HG03108 (cell line): ENCODE results near the gene SLC9A8.
"Not testable (repeated sequence)": the region's sequence is repeated elsewhere in the genome, so short reads cannot be mapped to it uniquely, and the experiment has no call there.

Experiments
- ATAC-seq: cut with Tn5 transposase; IDR thresholded peaks from one replicate; pipeline ENCODE4 v1.9.1; 2021; ENCODE audit warnings: moderate library complexity; ENCODE audit not compliant: unreplicated experiment

The SLC9A8 gene

GRCh38 chr20:49846206-49846807 is 33.7 kb downstream of the SLC9A8 start:
- no peak for ATAC-seq

- ATAC-seq = no peak
These were observed 38.0 kb downstream of the SLC9A8 start for GRCh38 chr20:49850463-49851230.

- no peak for ATAC-seq
These were observed 38.6 kb downstream of the SLC9A8 start for GRCh38 chr20:49851231-49851705.

GRCh38 chr20:49851991-49852390 is 39.4 kb downstream of the SLC9A8 start:
- no peak for ATAC-seq

DNA sequence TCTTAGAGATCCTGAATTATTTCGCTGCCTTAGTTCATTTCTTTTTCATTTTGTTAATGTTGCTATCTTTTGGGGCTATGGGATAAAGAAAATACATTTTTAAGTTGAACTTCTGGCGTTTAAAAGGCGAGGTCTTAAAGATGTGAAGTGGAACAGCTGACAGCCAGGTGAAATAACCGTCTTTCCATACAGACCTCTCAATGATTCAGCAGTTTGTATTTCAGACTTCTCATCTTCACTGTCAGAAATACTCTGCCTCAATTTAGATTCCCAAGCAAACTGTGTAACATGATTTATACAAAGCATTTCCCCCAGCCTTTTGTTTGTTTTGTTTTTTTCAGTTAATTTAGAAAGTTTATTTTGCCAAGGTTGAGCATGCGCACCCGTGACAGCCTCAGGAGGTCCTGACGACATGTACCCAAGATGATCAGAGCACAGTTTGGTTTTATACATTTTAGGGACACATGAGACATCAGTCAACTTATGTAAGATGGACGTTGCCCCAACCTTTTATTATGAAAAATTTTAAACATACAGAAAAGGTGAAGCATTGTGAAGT is 40.0 kb downstream of the SLC9A8 start:
- ATAC-seq = no peak

DNA sequence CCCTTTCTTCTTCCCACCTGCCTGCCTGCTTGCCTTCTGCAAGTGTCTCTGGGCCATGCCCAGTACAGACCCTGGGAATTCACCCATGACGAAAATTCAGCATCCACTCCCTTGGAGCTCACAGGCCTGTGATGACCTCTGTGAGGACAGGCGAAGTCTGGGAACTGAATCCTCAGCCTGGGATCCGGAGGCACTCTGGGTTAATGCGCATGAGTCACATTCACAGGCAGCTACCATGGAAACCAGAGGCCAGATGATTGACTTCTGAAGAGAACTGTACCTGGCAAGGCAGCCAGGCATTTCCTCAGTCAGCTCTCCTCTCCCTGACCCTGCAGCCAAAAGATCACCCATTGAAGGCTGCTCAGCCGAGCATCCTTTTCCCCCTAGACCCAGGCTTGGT is 41.0 kb downstream of the SLC9A8 start:
- no peak for ATAC-seq

GRCh38 chr20:49854190-49854875 is 41.7 kb downstream of the SLC9A8 start:
- no peak for ATAC-seq

DNA sequence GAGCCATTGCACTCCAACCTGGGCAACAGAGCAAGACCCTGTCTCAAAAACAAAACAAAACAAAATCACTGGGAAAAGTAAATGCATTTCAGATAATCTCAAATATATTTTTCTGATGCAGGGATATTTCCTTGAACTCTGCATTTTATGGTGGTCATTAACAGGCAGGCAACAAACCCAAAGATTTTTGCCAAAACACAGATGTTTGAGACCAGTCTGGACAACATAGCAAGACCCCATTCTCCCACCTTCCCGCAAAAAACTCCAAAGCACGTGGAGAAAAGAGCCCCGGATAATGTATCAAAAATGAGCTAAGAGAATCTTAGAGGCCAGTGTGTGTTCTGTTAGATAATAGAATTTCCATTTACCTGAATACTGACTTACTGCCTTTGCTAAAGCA is 44.3 kb downstream of the SLC9A8 start:
- no peak for ATAC-seq

DNA sequence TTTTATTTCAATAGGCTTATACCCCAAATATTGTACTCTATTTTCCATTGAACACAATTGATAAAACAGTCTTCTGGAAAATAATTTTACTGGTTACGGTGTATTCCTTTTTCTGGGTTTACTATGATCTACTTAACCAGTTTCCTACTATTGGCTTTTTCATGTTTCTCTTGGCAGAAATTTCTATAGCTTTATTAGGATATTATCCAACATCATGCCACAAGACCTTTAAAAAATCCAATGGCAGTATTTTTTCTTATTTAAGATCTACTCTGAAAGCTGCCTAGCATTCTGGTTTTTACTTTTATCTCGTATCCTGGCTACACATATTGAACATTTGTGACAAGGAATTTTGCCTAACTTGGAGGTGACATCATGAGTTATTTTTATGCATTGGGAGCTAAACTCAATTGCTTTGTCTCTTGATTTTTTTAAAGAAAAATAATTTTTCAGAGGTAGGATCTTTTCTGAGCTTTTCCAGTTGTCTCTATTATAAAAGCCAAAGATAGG is 45.5 kb downstream of the SLC9A8 start:
- no peak for ATAC-seq

- ATAC-seq = no peak
These were observed 46.4 kb downstream of the SLC9A8 start for GRCh38 chr20:49859011-49859410.

GRCh38 chr20:49859807-49860206 is 47.2 kb downstream of the SLC9A8 start:
- ATAC-seq = no peak

DNA sequence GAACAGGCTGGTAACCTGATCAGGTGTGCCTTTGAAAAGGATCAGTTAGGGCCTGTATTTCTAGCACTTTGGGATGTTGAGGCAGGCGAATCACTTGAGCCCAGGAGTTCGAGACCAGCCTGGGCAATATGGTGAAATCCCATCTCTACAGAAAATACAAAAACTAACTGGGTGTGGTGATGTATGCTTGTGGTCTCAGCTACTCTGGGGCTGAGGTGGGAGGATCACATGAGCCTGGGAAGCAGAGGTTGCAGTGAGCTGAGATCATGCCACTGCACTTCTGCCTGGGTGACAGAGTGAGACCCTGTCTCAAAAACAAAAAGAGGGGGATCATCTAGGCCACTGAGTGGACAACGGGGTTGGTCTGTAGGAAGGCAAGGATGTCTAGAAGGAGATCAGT is 48.6 kb downstream of the SLC9A8 start:
- ATAC-seq = not testable (repeated sequence)

GRCh38 chr20:49862607-49863200 is 50.1 kb downstream of the SLC9A8 start:
- ATAC-seq = no peak

GRCh38 chr20:49863666-49864065 is 51.0 kb downstream of the SLC9A8 start:
- ATAC-seq = no peak

DNA sequence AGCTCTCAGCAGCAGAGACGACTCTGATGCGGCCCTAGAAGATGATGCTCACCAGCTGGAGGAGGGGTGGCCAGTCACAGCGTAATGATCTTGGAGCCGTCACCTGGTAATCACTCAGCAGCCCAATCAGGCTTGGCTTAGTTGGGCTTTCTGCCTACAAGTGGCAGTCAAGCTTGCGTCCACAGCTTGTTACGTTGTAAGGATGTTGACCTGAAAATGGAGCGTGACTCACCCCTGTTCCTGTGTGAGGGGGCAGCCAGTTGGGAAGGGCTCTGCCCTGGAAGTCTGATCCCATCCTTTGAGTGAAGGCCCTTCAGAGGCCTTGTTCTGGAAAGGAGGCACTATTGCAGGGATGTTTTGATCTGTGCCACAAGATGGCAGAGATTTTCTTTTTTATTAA is 52.9 kb downstream of the SLC9A8 start:
- no peak for ATAC-seq

- no peak for ATAC-seq
These were observed 53.4 kb downstream of the SLC9A8 start for GRCh38 chr20:49866051-49866450.

- no peak for ATAC-seq
These were observed 55.0 kb downstream of the SLC9A8 start for GRCh38 chr20:49867453-49868215.

GRCh38 chr20:49868538-49868937 is 55.9 kb downstream of the SLC9A8 start:
- no peak for ATAC-seq

- ATAC-seq = no peak
These were observed 56.3 kb downstream of the SLC9A8 start for GRCh38 chr20:49868964-49869363.

DNA sequence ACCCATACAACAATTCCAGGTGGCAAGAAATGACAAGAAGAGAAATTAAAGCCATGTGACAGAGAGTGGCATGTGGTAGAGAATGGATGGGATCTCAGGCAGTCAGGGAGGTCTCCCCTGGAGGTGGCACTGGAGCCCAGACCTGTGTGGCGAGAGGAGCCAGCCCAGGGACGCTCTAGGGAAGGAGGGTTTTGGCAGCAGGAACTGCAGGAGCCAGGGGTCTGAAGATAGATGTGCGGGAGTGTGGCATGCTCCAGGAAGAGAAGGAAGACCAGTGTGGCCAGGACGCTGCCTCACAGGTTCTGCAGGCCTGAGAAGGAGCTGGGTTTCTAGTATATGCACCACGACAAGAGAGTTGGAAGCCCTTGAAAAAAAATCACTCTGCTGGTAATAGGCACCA is 57.6 kb downstream of the SLC9A8 start:
- ATAC-seq = no peak
